GM19452 (cell line): Measurements from ENCODE around the gene TRIM29.

ENCODE experiments used
- ATAC-seq: cut with Tn5 transposase; IDR thresholded peaks from one replicate; pipeline ENCODE4 v1.9.1; 2021; ENCODE audit not compliant: unreplicated experiment

TRIM29 gene

DNA sequence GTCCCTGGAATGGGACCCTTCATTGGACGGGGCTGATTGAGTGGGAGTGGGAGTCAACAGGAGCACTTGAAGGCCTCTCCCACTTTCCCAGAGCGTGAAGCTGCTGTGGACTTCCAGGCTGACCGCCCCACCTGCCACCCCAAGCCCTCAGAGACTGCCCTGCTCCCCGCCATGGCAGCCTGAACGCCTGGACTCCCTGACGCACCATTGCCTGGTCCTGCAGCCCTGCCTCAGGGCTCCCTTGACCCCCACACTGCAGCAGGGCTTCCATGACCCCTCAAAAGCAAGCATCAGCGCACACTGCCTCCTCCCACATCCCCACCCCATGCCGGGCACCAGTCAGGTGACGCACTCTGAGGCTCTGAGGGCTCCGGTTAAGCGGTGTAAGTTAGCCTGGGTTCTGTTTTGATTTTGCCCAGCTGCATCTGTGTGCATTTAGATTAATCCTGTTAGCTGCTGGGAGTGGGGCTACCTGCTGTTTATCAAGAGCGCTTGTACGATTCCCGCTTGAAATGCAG is 39.4 kb downstream of the TRIM29 start:
- ATAC-seq: no peak

DNA sequence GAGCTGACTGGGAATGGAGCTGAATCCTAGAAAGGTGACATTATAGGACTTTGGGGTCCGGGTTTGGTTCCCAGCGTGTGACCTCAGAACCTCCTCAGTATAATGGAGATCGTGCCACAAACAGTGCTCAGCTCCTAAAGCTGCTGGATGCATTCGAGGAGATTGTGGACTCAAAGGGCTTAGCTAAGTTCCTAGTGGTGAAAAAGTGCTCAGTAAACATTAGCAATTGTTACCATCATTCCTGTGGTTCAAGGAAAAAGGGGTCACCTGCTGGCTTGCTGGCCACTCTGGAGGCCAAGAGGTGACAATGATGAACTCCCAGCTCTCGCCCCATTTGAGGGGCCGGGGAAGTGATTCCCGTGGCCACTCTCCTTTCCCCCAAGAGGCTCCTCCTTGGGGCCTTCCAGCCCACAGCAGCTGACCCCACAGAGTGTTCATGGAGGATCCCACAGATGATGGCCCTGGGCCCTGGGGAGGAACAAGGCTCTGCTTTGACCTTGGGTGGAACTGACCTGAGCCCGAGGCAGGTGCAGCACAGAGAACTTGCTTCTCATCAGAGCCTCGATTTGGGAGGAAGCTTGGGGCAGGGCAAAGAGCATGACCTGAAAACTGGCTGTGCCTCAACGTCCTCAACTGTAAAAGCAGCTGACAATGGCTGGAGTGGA is 40.1 kb downstream of the TRIM29 start:
- no peak for ATAC-seq

DNA sequence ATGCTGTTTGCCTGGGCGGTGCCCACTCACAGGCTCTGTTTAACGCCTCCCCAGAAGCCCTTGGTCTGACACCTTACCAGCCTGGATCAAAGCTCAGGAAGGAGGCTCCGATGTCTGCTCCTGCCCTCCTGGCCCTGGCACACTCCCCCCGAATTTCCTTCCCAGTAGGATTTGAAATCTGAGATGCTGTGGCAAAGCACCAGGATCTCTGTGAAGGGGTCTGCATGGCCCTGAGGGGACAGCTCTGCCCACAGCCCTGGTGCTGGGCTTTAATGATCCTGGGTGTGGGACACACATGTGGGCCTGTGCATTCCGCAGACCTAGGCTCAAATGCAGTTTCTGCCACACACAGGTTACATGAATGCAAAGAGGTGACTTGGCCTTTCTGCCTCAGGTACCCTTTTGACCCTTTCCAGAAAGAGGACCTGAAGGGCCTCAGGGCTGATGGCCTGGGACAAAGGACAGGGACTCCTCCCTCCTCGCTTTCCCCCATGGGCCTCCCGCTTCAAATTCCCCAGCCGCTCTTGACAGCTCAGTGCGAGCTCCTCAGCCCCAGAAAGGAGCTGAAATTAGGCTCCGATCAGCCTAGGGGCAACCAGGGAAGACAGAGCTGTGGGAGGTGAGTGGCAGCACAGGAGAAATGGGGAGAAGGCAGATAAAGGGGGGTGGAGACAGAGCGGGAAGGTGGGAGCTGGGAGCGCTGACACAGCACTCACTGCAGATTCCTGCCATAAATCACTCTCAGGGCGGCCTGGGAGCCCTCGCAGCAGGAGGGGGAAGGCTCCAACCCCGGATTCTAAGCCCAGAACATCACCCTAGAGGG is 41.3 kb downstream of the TRIM29 start:
- no peak for ATAC-seq

DNA sequence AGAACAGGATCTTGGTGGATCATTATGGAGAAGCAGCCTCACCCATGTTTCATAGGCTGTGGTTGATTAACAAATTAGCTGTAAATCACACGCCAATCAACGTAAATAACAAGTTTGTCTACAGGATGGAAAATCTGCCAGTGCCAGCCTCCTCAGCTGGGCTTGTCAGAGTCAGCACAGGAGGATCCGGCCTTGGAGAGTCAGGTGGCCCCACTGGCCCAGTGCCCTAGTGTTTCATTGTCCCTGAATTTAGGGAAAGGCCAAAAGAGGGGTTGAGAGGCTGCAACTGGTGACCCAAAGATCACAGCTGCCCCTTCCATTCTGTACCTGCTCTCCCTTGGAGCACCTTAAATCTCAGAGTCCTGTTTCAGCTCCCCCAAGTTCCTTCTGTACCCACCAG is 42.4 kb downstream of the TRIM29 start:
- ATAC-seq: no peak

DNA sequence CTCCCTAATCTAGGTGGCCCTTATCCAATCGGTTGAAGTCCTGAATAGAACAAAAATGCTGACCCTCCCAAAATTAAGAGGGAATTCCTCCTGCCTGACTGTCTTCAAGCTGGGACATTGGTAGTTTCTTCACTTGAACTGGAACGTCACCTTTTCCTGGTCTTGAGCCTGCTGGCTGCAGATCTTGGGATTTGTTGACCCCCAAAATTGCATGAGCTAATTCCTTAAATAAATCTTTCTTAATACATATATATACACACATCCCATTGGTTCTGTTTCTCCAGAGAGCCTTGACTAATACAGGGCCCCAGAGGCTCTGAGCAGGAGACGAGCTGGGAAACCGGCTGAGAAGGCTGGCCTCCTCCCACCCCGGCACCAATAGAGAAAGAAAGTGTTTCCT is 46.2 kb downstream of the TRIM29 start:
- ATAC-seq: no peak

DNA sequence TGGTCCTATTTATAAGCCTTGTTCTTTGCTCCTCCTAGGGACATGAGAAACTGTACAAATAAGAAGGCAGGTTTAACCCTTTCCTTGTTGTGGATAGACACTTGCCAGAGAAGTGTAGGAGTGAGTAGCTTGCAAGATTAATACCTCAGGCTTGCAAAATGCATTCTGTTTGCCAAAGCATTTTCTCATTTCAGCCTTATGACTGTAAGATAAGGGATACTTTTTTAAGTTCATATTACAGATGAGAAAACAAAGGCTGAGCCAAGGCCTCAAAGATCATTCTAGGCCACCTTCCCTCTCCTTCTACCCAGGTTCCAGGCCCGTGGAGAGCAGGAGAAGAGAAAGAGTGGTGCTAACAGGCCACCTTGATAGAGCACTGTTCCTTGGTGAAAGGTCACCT is 46.8 kb downstream of the TRIM29 start:
- no peak for ATAC-seq

GRCh38 chr11:120090411-120090810 is 47.5 kb downstream of the TRIM29 start:
- ATAC-seq: no peak

- ATAC-seq: no peak
Observed at GRCh38 chr11:120089036-120090001, 48.6 kb downstream of the TRIM29 start.

GRCh38 chr11:120088056-120088455 is 49.9 kb downstream of the TRIM29 start:
- no peak for ATAC-seq

DNA sequence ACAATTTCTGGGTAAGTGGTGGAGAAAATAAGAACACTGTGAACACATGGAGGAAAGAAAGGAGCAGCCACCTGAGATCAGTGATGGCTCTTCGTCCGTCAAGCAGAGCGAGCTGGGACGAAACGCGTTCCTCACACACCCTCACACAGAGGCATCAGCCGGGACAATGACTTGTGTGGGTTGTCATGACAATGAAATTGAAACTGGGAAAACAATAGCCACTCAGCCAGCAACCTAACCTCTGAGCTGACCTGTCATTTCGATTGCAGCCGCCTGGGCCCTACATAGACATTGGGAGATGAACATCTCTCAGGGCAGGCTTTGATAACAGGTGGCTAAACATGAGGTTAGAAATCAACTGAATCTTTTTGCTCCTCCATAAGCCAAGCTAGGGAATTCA is 51.3 kb downstream of the TRIM29 start:
- no peak for ATAC-seq

DNA sequence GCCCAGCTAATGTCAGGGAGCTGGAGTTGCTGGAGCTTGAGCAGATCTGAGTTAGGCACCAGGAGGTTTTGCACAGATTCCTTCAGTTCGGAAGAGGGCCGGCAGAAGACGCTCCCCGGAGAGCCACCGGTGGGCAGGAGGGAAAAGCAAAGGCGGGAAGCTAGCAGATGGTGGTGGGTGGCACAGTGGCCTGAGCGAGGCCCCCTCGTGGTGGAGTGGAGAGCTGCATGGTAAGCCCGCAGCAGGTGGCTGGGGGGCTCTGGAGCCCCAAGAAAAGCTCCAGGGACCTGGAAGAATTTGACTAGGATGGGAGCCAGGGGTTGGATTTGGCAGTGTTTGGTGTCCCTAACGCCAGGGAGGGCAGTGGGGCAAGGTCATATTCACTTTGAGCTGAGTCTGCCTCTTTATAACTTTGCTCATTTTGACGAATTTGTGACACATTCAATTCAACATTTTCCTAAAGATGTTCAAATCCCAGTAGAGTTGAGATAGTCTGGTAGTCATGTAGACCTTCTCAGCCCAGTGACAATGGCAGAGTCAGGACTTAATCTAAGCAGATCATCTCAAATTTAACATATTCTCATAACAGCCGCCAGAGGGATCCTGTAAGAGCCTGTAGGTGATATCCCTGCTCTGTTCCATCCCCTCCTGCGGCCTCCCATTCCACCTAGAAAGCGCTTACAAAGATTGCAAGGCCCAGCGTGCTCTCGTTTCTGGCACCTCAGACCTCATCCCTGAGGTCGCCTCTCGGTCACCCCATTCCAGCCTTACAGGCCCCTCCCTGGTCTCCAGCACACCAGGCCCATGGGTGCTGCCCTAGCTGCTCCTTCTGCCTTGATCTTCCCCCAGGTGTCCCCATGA is 57.9 kb downstream of the TRIM29 start:
- no peak for ATAC-seq

DNA sequence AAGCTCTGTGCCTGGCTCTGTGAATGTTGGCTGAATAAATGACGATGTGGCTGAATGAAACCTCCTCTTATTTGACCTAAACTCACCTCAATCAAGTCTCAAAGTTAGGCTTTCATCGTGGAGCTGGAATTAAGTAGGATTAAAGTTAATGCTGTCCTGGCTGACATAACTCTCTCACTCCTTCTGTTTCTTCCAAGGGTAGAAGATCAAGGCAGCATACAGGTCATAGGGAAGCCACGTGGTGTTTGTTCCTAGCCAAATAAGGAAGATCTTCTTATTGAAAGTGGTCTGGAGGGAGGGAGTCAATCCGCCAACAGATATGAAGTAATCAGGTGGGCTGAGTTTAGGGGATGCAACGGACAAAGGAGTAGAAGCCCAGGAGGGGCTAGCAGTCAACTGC is 59.5 kb downstream of the TRIM29 start:
- no peak for ATAC-seq

- ATAC-seq: no peak
Observed at GRCh38 chr11:120074076-120074475, 63.8 kb downstream of the TRIM29 start.

DNA sequence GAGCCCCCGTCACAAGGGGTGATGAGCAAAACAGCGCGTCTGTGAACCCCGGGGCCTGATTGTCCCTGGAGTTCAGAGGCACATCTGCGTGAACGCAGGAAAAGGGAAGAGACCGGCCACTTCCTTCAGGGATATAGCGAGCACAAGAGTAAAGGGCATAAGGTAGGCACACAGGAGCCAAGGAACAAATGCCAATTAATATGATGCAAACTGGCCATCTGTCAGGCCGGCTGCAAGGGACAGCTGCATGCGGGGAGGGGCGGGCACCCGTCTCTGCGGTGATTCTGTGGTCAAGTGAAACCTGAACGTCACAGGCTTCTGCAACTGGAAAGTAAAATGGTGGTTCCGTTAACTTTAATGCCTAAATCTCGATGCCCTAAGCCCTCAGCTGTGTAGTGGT is 64.7 kb downstream of the TRIM29 start:
- no peak for ATAC-seq

DNA sequence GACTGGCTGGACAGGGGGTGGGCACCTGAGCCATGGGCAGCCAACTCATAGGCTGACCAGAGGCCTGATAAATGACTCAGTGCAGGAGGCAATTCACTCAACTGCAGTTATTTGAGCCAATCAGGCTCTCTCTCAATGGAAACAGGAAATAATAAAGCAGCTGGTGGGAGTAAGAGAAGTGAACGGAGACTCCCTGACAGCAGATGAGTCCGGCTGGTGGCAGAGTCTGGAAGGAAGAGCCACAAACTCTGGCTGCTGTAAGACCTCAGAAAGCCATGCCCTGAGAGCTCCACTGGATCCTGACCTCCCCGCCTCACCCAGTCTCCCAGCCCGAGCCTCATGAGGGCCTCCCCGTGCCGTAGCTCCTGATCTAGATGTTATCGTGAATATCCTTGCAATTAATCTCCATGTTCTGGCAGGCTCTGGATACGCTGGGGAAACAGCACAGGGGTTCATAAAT is 69.8 kb downstream of the TRIM29 start:
- ATAC-seq: no peak

- no peak for ATAC-seq
Observed at GRCh38 chr11:120067438-120068113, 70.3 kb downstream of the TRIM29 start.

GRCh38 chr11:120066738-120067437 is 71.0 kb downstream of the TRIM29 start:
- no peak for ATAC-seq

DNA sequence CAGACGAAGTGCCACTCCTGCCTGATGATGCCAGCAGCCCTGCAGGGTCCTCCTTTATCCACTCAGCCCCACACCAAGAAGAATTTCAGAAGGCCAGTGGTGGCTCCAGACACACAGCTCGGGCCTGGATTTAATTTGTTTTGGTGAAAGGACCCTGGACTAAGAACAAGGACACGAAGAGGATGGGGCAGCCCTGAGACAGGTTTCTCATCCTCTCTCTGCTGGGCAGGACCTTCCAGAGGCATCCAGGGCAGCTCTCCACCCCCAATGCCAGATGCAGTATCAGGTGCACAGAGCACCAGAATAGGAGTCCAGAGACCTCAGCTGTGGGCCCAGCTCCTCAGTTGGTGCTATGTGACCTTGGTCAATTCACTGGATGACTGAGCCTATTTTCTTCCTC is 72.0 kb downstream of the TRIM29 start:
- ATAC-seq: no peak

DNA sequence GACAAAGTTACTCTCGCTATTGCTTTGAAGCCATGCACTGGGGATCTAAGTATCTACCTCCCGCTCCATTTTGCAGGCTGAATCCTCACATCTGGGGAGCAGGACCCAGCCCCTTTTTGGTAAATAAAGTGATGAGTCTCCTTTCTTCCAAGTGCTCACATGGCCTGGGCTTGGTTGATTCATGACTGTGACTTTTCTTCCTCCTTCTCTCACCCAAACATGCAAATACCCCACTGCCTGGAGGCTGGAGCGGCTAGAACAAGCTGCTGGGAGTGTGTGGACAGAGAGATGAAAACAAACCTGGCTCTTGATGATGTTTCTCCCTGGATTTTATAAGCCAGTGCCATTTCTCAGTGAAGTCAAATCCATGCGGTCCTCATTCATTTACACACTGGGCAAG is 72.7 kb downstream of the TRIM29 start:
- ATAC-seq: no peak
